GM12872 (cell line): ENCODE data around the gene DNAH11.

Experiments
- CTCF ChIP-seq: IDR thresholded peaks from 3 replicates; pipeline ENCODE4 v1.5.1; 2011; ENCODE audit warnings: low read depth, mild to moderate bottlenecking, low read length, moderate library complexity; ENCODE audit not compliant: insufficient read depth

DNAH11 gene

GRCh38 chr7:21707566-21707965 is 164.7 kb downstream of the DNAH11 start:
- no peak for TF ChIP-seq CTCF

DNA sequence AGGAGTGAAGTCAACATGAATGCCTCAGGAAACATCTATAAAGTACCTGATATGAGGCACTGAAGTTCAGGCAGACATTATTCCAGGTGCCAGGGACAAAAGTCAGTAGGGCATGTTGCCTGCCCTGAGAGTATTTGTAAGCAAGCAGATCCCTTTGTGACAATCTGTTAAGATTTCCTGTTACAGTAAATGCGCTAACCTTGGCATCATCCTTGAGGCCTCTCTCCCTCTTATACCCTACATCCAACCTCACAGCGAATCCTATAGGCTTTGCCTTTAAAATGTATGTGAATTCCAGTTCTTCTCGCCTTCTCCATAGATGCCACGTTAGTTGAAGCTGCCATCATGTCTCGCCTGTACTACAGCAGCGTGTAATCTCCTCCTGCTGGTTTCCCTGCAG is 165.3 kb downstream of the DNAH11 start:
- no peak for TF ChIP-seq CTCF

DNA sequence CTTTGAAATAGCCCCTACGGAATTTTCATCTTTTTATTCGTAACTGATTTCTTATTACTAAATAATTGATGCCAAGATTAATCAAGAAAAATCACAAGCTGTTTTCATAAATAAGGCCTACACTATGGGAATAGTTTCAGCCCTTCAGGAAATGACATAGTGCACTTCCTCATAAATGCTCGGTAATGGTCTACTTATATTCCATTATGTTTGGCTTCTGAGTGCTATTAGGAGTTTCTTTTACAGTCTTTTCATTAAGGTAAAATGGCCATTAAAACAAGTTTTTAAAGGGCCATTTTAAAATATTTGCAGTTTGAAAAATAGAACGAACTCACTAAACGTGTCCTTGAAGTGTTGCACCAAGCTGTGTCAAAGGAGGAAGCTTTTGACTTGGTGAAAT is 174.5 kb downstream of the DNAH11 start:
- TF ChIP-seq CTCF = no peak

DNA sequence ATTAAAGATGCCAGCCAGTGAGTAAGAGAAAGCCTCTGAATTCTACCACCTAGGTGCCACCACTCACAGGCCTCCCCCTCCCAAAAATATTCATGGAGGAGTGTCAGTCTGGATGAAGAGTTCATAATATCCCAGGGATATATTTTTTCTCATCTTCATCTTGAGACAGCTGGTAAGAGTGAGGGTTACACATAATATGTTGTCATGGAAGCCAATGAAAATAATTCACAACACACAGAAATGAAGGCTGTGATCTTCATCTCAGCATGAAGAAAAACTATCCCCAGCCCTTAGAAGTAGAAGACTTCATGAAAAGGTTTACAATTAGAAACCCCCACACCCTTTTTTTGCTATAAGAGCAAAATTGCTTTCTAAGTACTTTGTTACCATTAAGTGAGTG is 175.6 kb downstream of the DNAH11 start:
- no peak for TF ChIP-seq CTCF

GRCh38 chr7:21719846-21720245 is 177.0 kb downstream of the DNAH11 start:
- no peak for TF ChIP-seq CTCF

DNA sequence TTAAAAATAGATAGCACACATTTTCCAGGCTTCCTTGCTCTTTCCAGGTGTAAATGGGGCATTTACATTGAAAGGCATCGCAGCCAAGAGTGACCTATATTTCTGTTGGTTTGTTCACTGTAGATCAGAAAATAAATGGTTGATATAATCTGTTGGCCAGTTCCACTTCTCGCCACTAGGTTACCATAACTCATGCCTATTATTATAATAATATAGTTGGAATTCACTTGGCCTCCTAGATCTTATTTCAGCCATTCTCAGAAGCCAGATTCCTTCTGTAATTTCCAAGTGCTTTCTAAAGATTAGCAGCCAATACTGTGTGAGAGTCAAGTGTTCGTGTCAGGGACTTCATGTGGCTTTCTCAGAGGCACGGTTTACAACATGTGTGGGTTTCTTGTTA is 179.5 kb downstream of the DNAH11 start:
- TF ChIP-seq CTCF = peak; percentile 26; the same call in 1 of the 3 replicates

DNA sequence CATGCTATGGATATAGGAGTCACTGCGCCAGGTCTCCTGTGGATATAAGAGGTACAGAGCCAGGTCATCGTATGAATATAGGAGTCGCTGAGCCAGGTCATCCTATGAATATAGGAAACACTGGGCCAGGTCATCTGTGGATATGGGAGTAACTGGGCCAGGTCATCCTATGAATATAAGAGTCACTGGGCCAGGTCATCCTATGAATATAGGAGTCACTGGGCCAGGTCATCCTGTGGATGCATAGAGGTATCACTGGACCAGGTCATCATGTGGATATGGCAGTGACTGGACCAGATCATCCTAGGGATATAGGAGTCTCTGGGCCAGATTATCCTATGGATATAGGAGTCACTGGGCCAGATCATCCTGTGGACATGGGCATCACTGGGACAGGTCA is 181.7 kb downstream of the DNAH11 start:
- no peak for TF ChIP-seq CTCF

GRCh38 chr7:21730399-21730798 is 187.6 kb downstream of the DNAH11 start:
- no peak for TF ChIP-seq CTCF
